Measurements from ENCODE around the gene FGF22.

The FGF22 gene

DNA sequence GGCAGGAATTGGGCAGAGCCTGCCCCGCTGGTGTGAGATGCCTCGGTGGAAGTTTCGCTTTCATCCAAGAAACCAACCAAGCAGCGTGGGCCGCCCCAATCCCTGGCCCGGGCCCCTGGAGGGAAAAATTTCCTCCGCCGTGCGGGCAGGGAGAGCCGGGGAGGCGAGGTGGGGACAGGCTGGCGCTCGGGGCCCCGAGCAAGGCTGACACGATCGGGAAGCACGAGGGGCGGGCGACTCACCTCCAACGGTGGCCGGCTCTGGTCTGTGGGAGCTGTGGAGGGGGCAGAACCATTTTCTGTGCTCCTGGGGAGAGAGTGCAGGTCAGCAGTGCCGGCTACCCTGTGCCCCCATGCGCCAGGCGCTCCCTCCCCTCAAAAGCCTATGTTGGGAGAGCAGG, 12.3 kb downstream of the FGF22 start:
- no peak for DNase-seq (ENCODE audit: low read depth)
- TF ChIP-seq, protein P1, sequence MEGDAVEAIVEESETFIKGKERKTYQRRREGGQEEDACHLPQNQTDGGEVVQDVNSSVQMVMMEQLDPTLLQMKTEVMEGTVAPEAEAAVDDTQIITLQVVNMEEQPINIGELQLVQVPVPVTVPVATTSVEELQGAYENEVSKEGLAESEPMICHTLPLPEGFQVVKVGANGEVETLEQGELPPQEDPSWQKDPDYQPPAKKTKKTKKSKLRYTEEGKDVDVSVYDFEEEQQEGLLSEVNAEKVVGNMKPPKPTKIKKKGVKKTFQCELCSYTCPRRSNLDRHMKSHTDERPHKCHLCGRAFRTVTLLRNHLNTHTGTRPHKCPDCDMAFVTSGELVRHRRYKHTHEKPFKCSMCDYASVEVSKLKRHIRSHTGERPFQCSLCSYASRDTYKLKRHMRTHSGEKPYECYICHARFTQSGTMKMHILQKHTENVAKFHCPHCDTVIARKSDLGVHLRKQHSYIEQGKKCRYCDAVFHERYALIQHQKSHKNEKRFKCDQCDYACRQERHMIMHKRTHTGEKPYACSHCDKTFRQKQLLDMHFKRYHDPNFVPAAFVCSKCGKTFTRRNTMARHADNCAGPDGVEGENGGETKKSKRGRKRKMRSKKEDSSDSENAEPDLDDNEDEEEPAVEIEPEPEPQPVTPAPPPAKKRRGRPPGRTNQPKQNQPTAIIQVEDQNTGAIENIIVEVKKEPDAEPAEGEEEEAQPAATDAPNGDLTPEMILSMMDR (IDR thresholded peaks at IDR 0.05; ENCODE audit: low read depth, low read length): no peak
- TF ChIP-seq, protein P2, sequence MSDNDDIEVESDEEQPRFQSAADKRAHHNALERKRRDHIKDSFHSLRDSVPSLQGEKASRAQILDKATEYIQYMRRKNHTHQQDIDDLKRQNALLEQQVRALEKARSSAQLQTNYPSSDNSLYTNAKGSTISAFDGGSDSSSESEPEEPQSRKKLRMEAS (IDR thresholded peaks at IDR 0.05; ENCODE audit: low read depth, low read length): no peak
- TF ChIP-seq POLR2A (IDR thresholded peaks at IDR 0.05; ENCODE audit: extremely low read depth, insufficient read length): no peak
- TF ChIP-seq MYC (IDR thresholded peaks at IDR 0.05; ENCODE audit: low read depth, low read length): no peak
- no peak overlapping the region for H3K4me3 ChIP-seq (ENCODE audit: low read depth, low read length)

DNA sequence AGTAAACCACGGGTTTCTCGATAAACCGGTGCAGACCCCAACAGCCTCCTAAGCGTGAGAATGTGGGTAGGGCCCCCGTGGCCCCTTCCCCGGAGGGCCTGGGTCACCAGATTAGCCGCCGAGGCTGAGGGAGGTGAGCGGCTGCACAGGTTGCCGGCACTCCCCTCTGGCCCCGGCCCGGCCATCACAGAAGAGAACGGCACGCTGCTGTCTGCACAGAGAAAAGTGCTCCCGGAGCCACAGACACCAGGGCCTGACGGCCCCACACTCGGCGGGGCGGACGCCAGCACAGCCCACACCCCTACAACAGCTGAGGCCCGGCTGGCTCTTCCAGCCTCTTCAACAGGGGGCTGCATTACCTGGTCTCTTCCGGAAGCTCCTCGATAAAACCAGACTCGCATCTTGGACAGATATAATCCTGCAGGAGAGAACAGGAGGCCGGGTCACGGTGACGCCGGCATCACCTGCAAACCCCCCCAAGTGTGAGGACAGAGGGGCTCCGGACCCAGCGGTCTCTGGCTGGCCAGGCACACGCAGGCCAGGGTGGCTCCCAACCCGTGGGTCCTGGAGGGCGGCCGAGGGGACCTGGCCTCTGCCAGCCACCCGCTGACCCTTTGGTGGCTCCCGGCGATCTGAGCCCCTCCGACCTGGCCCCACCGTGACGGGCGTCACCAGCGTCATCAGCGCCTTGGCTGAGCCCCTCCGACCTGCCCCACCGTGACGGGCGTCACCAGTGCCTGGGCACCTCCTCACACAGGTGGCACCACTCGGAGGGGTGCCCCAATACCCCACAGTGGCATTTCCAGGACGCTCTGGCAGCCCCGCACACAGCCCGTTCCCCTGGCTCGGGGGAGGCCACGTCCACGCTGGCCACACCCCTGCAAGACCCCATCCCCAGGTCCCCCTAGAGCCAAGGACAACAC, 13.0 kb downstream of the FGF22 start:
- no peak for DNase-seq (ENCODE audit: low read depth)
- TF ChIP-seq POLR2A (IDR thresholded peaks at IDR 0.05; ENCODE audit: extremely low read depth, insufficient read length): no peak
- TF ChIP-seq, protein P2 (IDR thresholded peaks at IDR 0.05; ENCODE audit: low read depth, low read length): no peak
- no peak for TF ChIP-seq MYC (IDR thresholded peaks at IDR 0.05; ENCODE audit: low read depth, low read length)
- TF ChIP-seq, protein P1 (IDR thresholded peaks at IDR 0.05; ENCODE audit: low read depth, low read length): no peak
- no peak overlapping the region for H3K4me3 ChIP-seq (ENCODE audit: low read depth, low read length)

DNA sequence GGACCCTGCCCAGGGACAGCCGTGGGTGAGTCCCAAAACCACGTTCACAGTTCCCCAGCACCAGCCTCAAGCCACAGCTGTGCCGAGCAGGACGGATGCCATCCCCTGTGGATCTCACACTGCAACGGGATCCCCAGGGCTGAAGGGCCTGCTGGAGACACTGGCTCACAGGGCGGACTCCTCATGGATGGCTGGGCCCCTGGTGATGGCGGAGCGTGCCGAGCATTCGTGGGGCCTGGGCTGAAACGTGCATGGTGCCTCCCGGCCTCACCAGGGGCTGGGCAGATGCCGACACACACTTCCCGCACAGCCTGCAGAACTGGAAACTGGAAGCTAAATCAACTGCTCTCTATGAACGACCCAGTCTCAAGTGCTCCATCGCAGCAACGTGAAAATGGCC, 13.7 kb downstream of the FGF22 start:
- H3K4me3 ChIP-seq (ENCODE audit: low read depth, low read length): no peak overlapping the region
- TF ChIP-seq, protein P2 (IDR thresholded peaks at IDR 0.05; ENCODE audit: low read depth, low read length): no peak
- TF ChIP-seq, protein P1 (IDR thresholded peaks at IDR 0.05; ENCODE audit: low read depth, low read length): no peak
- TF ChIP-seq POLR2A (IDR thresholded peaks at IDR 0.05; ENCODE audit: extremely low read depth, insufficient read length) (no peak), MYC (IDR thresholded peaks at IDR 0.05; ENCODE audit: low read depth, low read length) (no peak)
- no peak for DNase-seq (ENCODE audit: low read depth)

DNA sequence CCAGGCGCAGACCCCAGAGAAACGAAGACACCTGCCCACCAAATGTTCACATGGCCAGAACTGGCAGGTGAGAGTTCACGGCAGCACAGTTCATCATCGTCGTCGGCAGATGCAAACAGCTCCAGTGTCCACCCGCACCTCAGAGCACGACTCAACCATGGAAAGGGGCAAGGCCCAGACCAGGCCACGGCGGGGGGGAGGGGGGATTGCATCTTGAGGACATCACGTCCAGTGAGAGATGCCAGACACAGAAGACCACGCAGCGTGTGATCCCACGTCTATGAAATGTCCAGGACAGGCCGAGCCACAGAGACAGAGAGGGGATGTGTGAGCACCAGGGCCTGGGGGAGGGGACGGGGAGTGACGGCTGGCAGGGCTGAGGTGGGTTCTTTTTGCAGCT, 16.0 kb downstream of the FGF22 start:
- no peak overlapping the region for H3K4me3 ChIP-seq (ENCODE audit: low read depth, low read length)
- TF ChIP-seq, protein P1 (IDR thresholded peaks at IDR 0.05; ENCODE audit: low read depth, low read length): no peak
- TF ChIP-seq, protein P2 (IDR thresholded peaks at IDR 0.05; ENCODE audit: low read depth, low read length): no peak
- TF ChIP-seq POLR2A (IDR thresholded peaks at IDR 0.05; ENCODE audit: extremely low read depth, insufficient read length): no peak
- TF ChIP-seq MYC (IDR thresholded peaks at IDR 0.05; ENCODE audit: low read depth, low read length): no peak
- no peak for DNase-seq (ENCODE audit: low read depth)

DNA sequence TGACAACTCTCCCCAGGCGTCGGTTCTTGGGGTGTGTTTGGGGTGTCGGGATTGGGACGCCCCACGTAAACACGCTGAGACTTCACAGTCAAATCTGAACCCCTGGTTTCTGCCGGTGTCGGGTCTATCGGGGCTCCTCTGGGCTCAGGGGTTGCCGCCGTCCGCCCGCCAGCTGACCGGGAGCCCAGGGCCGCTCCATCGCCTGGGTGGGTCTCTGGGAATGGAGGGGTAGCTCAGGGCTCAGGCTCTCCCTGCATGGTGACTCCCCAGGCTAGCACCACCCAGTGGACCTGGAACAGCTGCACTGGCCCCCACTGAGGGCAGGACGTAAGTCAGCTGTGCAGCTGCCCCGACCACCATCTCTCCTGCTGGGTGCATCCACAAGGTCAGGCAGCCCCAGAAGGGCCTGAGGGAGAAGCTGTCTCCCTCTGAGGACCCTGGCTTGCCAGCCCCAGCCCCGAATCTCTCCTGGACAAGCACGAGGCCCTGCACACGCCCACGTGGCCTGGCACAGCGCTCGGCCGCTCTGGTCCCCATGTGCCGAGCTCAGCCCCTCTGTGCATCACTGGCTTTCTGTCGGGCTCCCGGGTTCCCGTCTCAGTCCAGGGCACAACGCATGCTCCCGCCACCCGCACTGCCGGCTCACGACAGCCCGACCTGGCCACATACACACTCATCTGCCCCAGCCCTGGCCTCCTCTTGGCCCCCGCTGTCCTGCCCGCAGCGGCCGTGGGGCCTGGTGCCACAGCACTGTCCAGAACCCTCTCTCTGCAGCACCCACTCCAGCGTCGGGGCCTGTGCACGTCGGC, 17.3 kb downstream of the FGF22 start:
- DNase-seq (ENCODE audit: low read depth): no peak
- TF ChIP-seq, protein P1 (IDR thresholded peaks at IDR 0.05; ENCODE audit: low read depth, low read length): no peak
- TF ChIP-seq, protein P2 (IDR thresholded peaks at IDR 0.05; ENCODE audit: low read depth, low read length): no peak
- TF ChIP-seq MYC (IDR thresholded peaks at IDR 0.05; ENCODE audit: low read depth, low read length) (no peak), POLR2A (IDR thresholded peaks at IDR 0.05; ENCODE audit: extremely low read depth, insufficient read length) (no peak)
- no peak overlapping the region for H3K4me3 ChIP-seq (ENCODE audit: low read depth, low read length)

Measured in NB4 (cell line).